A549 treated with Hydrocortisone at 1 μM for 4 hours (cell line): Measurements from ENCODE around the gene IL11RA. TPM values are rescaled to one million over a fixed set of nuclear protein-coding genes. Genes with fewer than 3 reads are reported as not detected.

ENCODE experiments used
- total RNA-seq: library from RNA; stranded (reverse); fragments of 200-300 nt; extraction: Qiagen RNA extraction; gene quantifications from 5 replicates; pipeline ENCODE4 v1.2.3, GENCODE V29; 2022

IL11RA gene
- 5.0 to 6.4 TPM (median 5.4 TPM) in 5 replicates for total RNA-seq

GRCh38 chr9:34651876-34652601, at the start of gene IL11RA:
TSS of gene IL11RA (plus strand) at chr9:34652185. CDS start at chr9:34655218, 3,033 bp downstream.

GRCh38 chr9:34611811-34612787, 39.9 kb upstream of the IL11RA start, which contains the start of gene RPP25L:
TSS of gene RPP25L (minus strand) at chr9:34612097. CDS start at chr9:34611296, 801 bp downstream.

GRCh38 chr9:34620061-34620994, 31.7 kb upstream of the IL11RA start, which contains the start of gene DCTN3:
TSS of gene DCTN3 (minus strand) at chr9:34620495. CDS start at chr9:34620464, 31 bp downstream.

GRCh38 chr9:34628656-34629490, 23.1 kb upstream of the IL11RA start, which contains the start of gene ARID3C:
TSS of gene ARID3C (minus strand) at chr9:34629066. CDS start at chr9:34628014, 1,052 bp downstream.

GRCh38 chr9:34637356-34638137, 14.4 kb upstream of the IL11RA start, which contains the start of gene SIGMAR1:
TSS of gene SIGMAR1 (minus strand) at chr9:34637787. CDS start at chr9:34637697, 90 bp downstream.

GRCh38 chr9:34646211-34647083, 5.5 kb upstream of the IL11RA start, which contains the start of gene GALT:
TSS of gene GALT (plus strand) at chr9:34646675. CDS start at chr9:34646705, 30 bp downstream.

GRCh38 chr9:34662526-34663302, 10.7 kb downstream of the IL11RA start, which contains the start of gene CCL27:
TSS of gene CCL27 (minus strand) at chr9:34662657. CDS start at chr9:34662633, 24 bp downstream.

GRCh38 chr9:34690983-34691935, 39.3 kb downstream of the IL11RA start, which contains the start of gene CCL19:
TSS of gene CCL19 (minus strand) at chr9:34691276. CDS start at chr9:34691139, 137 bp downstream.

GRCh38 chr9:34710023-34710422, 58.0 kb downstream of the IL11RA start, which contains the start of gene CCL21:
TSS of gene CCL21 (minus strand) at chr9:34710136. CDS start at chr9:34710066, 70 bp downstream.

Other genes starting within 250 kb of the IL11RA start
- gene FAM219A, start 193.6 kb upstream of the IL11RA start, total RNA-seq: 14.6 to 17.4 TPM (median 16.9 TPM) in 5 replicates
- gene DNAI1, start 193.4 kb upstream of the IL11RA start, total RNA-seq: 0.13 to 0.61 TPM (median 0.22 TPM) in 4 of 5 replicates, not detected in the other
- 0.88 to 2.5 TPM (median 1.9 TPM) in 5 replicates for gene ENHO, start 129.2 kb upstream of the IL11RA start, total RNA-seq
- 0.07 to 0.17 TPM (median 0.14 TPM) in 5 replicates for gene CNTFR, start 62.5 kb upstream of the IL11RA start, total RNA-seq
- gene RPP25L, start 40.1 kb upstream of the IL11RA start, total RNA-seq: 37.9 to 48.2 TPM (median 46.7 TPM) in 5 replicates
- 90.1 to 118 TPM (median 112 TPM) in 5 replicates for gene DCTN3, start 31.7 kb upstream of the IL11RA start, total RNA-seq
- 0.21 to 0.25 TPM (median 0.22 TPM) in 5 replicates for gene ARID3C, start 23.1 kb upstream of the IL11RA start, total RNA-seq
- gene SIGMAR1, start 14.4 kb upstream of the IL11RA start, total RNA-seq: 156 to 188 TPM (median 185 TPM) in 5 replicates
- 15.0 to 18.9 TPM (median 17.2 TPM) in 5 replicates for gene GALT, start 5.5 kb upstream of the IL11RA start, total RNA-seq
- 0.28 to 0.30 TPM in 2 of 5 replicates, not detected in the others for gene CCL27, start 10.5 kb downstream of the IL11RA start, total RNA-seq
- gene CCL19, start 39.1 kb downstream of the IL11RA start, total RNA-seq: not detected in 5 replicates
- gene CCL21, start 58.0 kb downstream of the IL11RA start, total RNA-seq: not detected in 5 replicates